HCT116 (cell line): Measurements from ENCODE around the gene CHRNA4. TPM values are rescaled to one million over a fixed set of nuclear protein-coding genes. Genes with fewer than 3 reads are reported as not detected.

Source experiments
- ATAC-seq: fragments of 200-7000 bp; cut with Tn5 transposase; 2 replicates; pipeline ENCODE4 v1.9.1; 2020; ENCODE audit warnings: mild to moderate bottlenecking, moderate library complexity
- BruUV-seq: library from RNA; stranded (reverse); fragments of 400-500 nt; replicated peaks from 2 replicates; lab custom pipeline; 2021; lab: Mats Ljungman, UMichigan
- CTCF ChIA-PET: fragments of 300-600 bp; sonication (Branson Sonifier 250); formaldehyde crosslinking; loops from one replicate; lab custom pipeline; 2021; ENCODE audit warnings: antibody characterized with exemption; lab: Charles Lee
- POLR2A ChIA-PET: fragments of 300-600, 350-600 bp; sonication (Branson Sonifier 250); formaldehyde crosslinking; loops from one replicate; lab custom pipeline; 2021; ENCODE audit warnings: antibody characterized with exemption; lab: Charles Lee
- RAD21 ChIA-PET, 2 experiments: fragments of 300-600 bp; sonication (Branson Sonifier 250); formaldehyde crosslinking; loops; one replicate each; lab custom pipeline; 2023; ENCODE audit warnings: low total read pairs in 2 of 2; ENCODE audit not compliant: uncharacterized antibody in 2 of 2, unreplicated experiment in 2 of 2, low non-redundant PET in 1 of 2; lab: Charles Lee
- DNase-seq: peaks from one replicate; pipeline ENCODE4 v3.0.0-alpha.2; 2010; ENCODE audit warnings: low read depth, low spot score
- H2AFZ ChIP-seq: fragments of 200-600 bp; shearing (Covaris generic), sonication (generic); 2 replicates; pipeline ENCODE4 v1.6.1; 2017; ENCODE audit warnings: low read depth, mixed run types, mixed read lengths, antibody characterized with exemption, low read length; ENCODE audit not compliant: poor library complexity, severe bottlenecking
- H3K27ac ChIP-seq: 2 replicates; pipeline ENCODE4 v1.5.1; 2012; ENCODE audit warnings: low read depth, low read length
- H3K27me3 ChIP-seq: fragments of 200-600 bp; sonication (generic); 2 replicates; pipeline ENCODE4 v1.6.1; 2016; ENCODE audit warnings: mixed run types, low read length, mixed read lengths; ENCODE audit not compliant: insufficient read depth
- H3K36me3 ChIP-seq, 2 experiments: fragments of 200-500 bp in 1 of 2; fragments of 200-600 bp in 1 of 2; sonication (Bioruptor generic) in 1 of 2; sonication (generic) in 1 of 2; 2 replicates each; pipeline versions ENCODE4 v1.5.1 to v1.6.1; 2014 to 2016; ENCODE audit warnings: low read length in 2 of 2, inconsistent platforms in 1 of 2, mixed read lengths in 1 of 2, mixed run types in 1 of 2; ENCODE audit not compliant: insufficient read depth in 2 of 2, control insufficient read depth in 1 of 2
- H3K4me1 ChIP-seq, 2 experiments: fragments of 200-600 bp in 1 of 2; sonication (generic) in 1 of 2; 2 replicates each; pipeline versions ENCODE4 v1.5.1 to v1.6.1; 2012 to 2017; ENCODE audit warnings: low read length in 2 of 2, inconsistent platforms in 1 of 2, mild to moderate bottlenecking in 1 of 2, mixed read lengths in 1 of 2, mixed run types in 1 of 2, moderate library complexity in 1 of 2; ENCODE audit not compliant: insufficient read depth in 2 of 2, control insufficient read depth in 1 of 2
- H3K4me2 ChIP-seq: fragments of 200-600 bp; sonication (generic); 2 replicates; pipeline ENCODE4 v1.6.1; 2017; ENCODE audit warnings: mixed run types, low read length, mixed read lengths
- H3K4me3 ChIP-seq, 2 experiments: fragments of 200-600 bp in 1 of 2; sonication (generic) in 1 of 2; replicated peaks in 1 of 2; 2 replicates each; pipeline ENCODE4 v1.5.1; 2011 to 2016; ENCODE audit warnings: low read length in 2 of 2, control low read depth in 1 of 2, low read depth in 1 of 2, mild to moderate bottlenecking in 1 of 2, mixed read lengths in 1 of 2, mixed run types in 1 of 2
- H3K79me2 ChIP-seq: fragments of 200-600 bp; sonication (generic); 2 replicates; pipeline ENCODE4 v1.6.1; 2017; ENCODE audit warnings: mild to moderate bottlenecking, mixed run types, low read length, moderate library complexity, mixed read lengths; ENCODE audit not compliant: insufficient read depth
- H3K9ac ChIP-seq: fragments of 200-600 bp; sonication (generic); 2 replicates; pipeline ENCODE4 v1.6.1; 2016; ENCODE audit warnings: low read length, mixed read lengths
- H3K9me2 ChIP-seq: fragments of 200-600 bp; sonication (generic), shearing (Covaris generic); 2 replicates; pipeline ENCODE4 v1.6.1; 2017; ENCODE audit warnings: mixed run types, mild to moderate bottlenecking, moderate library complexity; ENCODE audit not compliant: insufficient read depth
- H3K9me3 ChIP-seq, 2 experiments: fragments of 200-500 bp in 1 of 2; fragments of 200-600 bp in 1 of 2; sonication (Bioruptor generic) in 1 of 2; sonication (generic) in 1 of 2; 2 replicates each; pipeline ENCODE4 v1.6.1; 2014 to 2017; ENCODE audit warnings: low read length in 2 of 2, mixed read lengths in 2 of 2, inconsistent platforms in 1 of 2, low read depth in 1 of 2, mild to moderate bottlenecking in 1 of 2, mixed run types in 1 of 2, moderate library complexity in 1 of 2; ENCODE audit not compliant: control insufficient read depth in 1 of 2, insufficient read depth in 1 of 2
- H4K20me1 ChIP-seq: fragments of 200-600 bp; sonication (generic), shearing (Covaris generic); 2 replicates; pipeline ENCODE4 v1.6.1; 2017; ENCODE audit warnings: mixed run types, mild to moderate bottlenecking, moderate library complexity; ENCODE audit not compliant: insufficient read depth
- CEBPB ChIP-seq: IDR thresholded peaks from 2 replicates; pipeline ENCODE4 v1.6.1; 2012; ENCODE audit warnings: low read depth
- EGR1 ChIP-seq: IDR thresholded peaks from 2 replicates; pipeline ENCODE4 v1.6.1; 2012; ENCODE audit warnings: low read depth
- ELF1 ChIP-seq: IDR thresholded peaks from 2 replicates; pipeline ENCODE4 v1.6.1; 2012; ENCODE audit warnings: low read depth, borderline replicate concordance
- EZH2 ChIP-seq: fragments of 200-600 bp; sonication (generic); IDR thresholded peaks from 2 replicates; pipeline ENCODE4 v1.6.1; 2017; ENCODE audit warnings: antibody characterized with exemption, mixed run types
- FOSL1 ChIP-seq: IDR thresholded peaks from 2 replicates; pipeline ENCODE4 v1.6.1; 2012; ENCODE audit warnings: low read depth
- JUND ChIP-seq: IDR thresholded peaks from 2 replicates; pipeline ENCODE4 v1.6.1; 2012
- POLR2AphosphoS5 ChIP-seq: IDR thresholded peaks from 2 replicates; pipeline ENCODE4 v1.6.1; 2011; ENCODE audit warnings: mild to moderate bottlenecking, low read depth, low read length, moderate library complexity
- SIN3A ChIP-seq: IDR thresholded peaks from 2 replicates; pipeline ENCODE4 v1.6.1; 2012; ENCODE audit warnings: low read depth
- SP1 ChIP-seq: IDR thresholded peaks from 2 replicates; pipeline ENCODE4 v1.6.1; 2012; ENCODE audit warnings: low read depth
- YY1 ChIP-seq: IDR thresholded peaks from 2 replicates; pipeline ENCODE4 v1.6.1; 2011; ENCODE audit warnings: low read length, low read depth, moderate library complexity, mild to moderate bottlenecking; ENCODE audit not compliant: insufficient replicate concordance; ENCODE audit errors: extremely low read depth
- ZFX ChIP-seq: fragments of 450-650 bp; IDR thresholded peaks from 2 replicates; pipeline ENCODE4 v1.6.1; 2017
- ZNF274 ChIP-seq: fragments of 200-500 bp; sonication (Bioruptor generic); IDR thresholded peaks from 2 replicates; pipeline ENCODE4 v1.6.1; 2014; ENCODE audit warnings: mild to moderate bottlenecking, low read depth, low read length, inconsistent platforms
- intact Hi-C: fragments of 100-400 bp; cut with micrococcal nuclease; formaldehyde crosslinking; loops from 2 replicates; pipeline ENCODE4 v1.10.0; 2022
- total RNA-seq: library from RNA; stranded (reverse); gene quantifications from one replicate; pipeline ENCODE4 v1.2.1, GENCODE V29; 2021; ENCODE audit not compliant: unreplicated experiment
- TF ChIP-seq, protein P1 (sequence below), 3 experiments: fragments of 200-600 bp in 1 of 3; sonication (generic) in 1 of 3; IDR thresholded peaks in 2 of 3; conservative IDR thresholded peaks in 1 of 3; 2 replicates each; pipeline ENCODE4 v1.5.1; 2012 to 2017; ENCODE audit warnings: low read depth in 2 of 3, low read length in 2 of 3, antibody characterized with exemption in 1 of 3, borderline replicate concordance in 1 of 3, control low read depth in 1 of 3, mild to moderate bottlenecking in 1 of 3, mixed read lengths in 1 of 3, mixed run types in 1 of 3, moderate library complexity in 1 of 3; ENCODE audit not compliant: insufficient read depth in 1 of 3
- TF ChIP-seq, protein P2 (sequence below): IDR thresholded peaks from 2 replicates; pipeline ENCODE4 v1.6.1; 2011; ENCODE audit warnings: mild to moderate bottlenecking, low read length, moderate library complexity; ENCODE audit not compliant: insufficient replicate concordance; ENCODE audit errors: extremely low read depth
- TF ChIP-seq, protein P3 (sequence below): IDR thresholded peaks from 2 replicates; pipeline ENCODE4 v1.6.1; 2012
- TF ChIP-seq, protein P4 (sequence below): IDR thresholded peaks from 2 replicates; pipeline ENCODE4 v1.6.1; 2012

The CHRNA4 gene
- total RNA-seq, 1 experiment from 2014 or later: not detected

DNA sequence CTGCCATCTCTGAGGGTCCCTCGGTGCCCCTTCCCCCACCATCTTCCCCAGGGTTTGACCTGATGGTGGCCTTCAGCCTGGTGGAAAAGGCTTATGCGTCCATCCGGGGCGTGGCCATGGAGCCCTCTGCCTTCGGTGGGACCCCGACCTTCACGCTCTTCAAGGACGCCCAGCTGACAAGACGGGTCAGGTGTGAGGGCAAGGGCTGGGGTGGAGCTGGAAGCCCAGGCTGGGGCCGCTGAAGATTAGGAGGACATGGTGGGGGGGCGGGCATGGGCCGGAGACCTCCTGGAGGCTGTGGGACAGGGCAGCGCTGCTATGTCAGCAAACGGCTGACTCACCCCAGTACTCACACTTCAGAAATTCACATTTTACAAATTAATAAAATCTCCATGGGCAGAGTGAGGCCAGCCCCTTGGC is 44.6 kb downstream of the CHRNA4 start:
- DNase-seq (no peak), ATAC-seq (no peak)
- BruUV-seq: no TSS peak
- POLR2A ChIA-PET: no interaction called here
- Histone ChIP-seq H3K4me1 (no peaks in the 10 kb centered on the region), H3K79me2 (no peaks in the 10 kb centered on the region), H3K4me2 (no peak overlapping the region), H3K9me3 (no peaks in the 10 kb centered on the region), H3K27me3 (no peaks in the 10 kb centered on the region), H3K27ac (no peak overlapping the region), H3K9me2 (no peaks in the 10 kb centered on the region), H2AFZ (no peak overlapping the region), H4K20me1 (no peaks in the 10 kb centered on the region), H3K36me3 (no peaks in the 10 kb centered on the region), H3K4me3 (no peak overlapping the region), H3K9ac (no peak overlapping the region)
- intact Hi-C loops: no loop called here
- TF ChIP-seq FOSL1 (no peak), EGR1 (no peak), SIN3A (no peak), CEBPB (no peak)
- CTCF ChIA-PET: interaction anchor here (0.7 kb wide), 1 partner anchor 17 kb away, joined by 3 read pairs; no protein-coding TSS in a partner anchor
- RAD21 ChIA-PET: no interaction called here

DNA sequence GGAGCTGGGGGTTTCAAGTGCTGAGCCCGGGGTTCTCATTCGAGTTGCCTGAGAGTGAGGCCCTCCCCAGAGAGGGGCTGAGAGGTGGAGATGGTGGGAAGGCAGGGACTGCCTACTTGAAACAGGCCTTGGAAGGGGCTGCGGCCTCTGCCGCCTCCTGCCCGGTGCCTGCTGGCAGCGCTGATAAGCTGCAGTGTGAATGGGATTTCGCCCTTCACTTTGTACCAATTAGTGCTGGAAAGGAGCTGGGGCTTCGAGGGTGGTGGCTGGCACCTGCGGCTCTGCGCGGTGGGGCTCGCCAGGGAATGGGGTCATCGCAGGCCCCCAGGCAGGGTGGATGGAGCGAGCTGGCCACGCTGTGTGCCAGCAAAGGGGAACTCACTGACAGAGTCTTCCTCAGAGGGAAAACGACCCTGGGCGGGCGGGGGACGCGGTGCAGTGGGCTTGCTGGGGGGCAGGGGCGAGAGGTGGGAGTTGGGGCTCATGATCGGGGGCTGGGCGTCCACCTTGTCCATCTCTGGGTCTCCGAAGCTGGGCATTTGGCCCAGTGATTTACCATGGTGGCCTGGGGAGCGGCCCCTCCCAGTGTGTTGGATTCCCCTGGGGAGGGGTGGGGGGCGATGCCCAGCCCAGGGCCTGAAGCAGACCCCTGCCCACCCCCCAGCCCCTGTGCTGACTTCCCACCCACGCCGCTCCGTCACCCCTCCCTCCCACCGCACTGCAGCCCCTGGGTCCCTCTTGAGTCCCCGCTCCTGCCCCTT is 45.2 kb downstream of the CHRNA4 start:
- H3K4me3 ChIP-seq: no peak overlapping the region
- ATAC-seq: no peak
- no peaks in the 10 kb centered on the region for H3K9me3 ChIP-seq
- H3K9me2 ChIP-seq: no peaks in the 10 kb centered on the region
- H3K27me3 ChIP-seq: no peaks in the 10 kb centered on the region
- ChIA-PET CTCF (no interaction called here), RAD21 (no interaction called here), POLR2A (no interaction called here)
- no peak for DNase-seq
- H3K9ac ChIP-seq: no peak overlapping the region
- intact Hi-C loops: no loop called here
- TF ChIP-seq, protein P1, sequence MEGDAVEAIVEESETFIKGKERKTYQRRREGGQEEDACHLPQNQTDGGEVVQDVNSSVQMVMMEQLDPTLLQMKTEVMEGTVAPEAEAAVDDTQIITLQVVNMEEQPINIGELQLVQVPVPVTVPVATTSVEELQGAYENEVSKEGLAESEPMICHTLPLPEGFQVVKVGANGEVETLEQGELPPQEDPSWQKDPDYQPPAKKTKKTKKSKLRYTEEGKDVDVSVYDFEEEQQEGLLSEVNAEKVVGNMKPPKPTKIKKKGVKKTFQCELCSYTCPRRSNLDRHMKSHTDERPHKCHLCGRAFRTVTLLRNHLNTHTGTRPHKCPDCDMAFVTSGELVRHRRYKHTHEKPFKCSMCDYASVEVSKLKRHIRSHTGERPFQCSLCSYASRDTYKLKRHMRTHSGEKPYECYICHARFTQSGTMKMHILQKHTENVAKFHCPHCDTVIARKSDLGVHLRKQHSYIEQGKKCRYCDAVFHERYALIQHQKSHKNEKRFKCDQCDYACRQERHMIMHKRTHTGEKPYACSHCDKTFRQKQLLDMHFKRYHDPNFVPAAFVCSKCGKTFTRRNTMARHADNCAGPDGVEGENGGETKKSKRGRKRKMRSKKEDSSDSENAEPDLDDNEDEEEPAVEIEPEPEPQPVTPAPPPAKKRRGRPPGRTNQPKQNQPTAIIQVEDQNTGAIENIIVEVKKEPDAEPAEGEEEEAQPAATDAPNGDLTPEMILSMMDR (IDR thresholded peaks at IDR 0.05 in 2 of 3, conservative IDR thresholded peaks at IDR 0.05 in 1 of 3; ENCODE audit: borderline replicate concordance in 1 of 3, insufficient read depth in 1 of 3, low read depth in 2 of 3, low read length in 2 of 3): no peak
- no peak for TF ChIP-seq FOSL1
- TF ChIP-seq EZH2: no peak
- TF ChIP-seq ZNF274: no peak
- no peak for TF ChIP-seq CEBPB
- no peak for TF ChIP-seq POLR2AphosphoS5
- no peak for TF ChIP-seq ZFX
- TF ChIP-seq, protein P2, sequence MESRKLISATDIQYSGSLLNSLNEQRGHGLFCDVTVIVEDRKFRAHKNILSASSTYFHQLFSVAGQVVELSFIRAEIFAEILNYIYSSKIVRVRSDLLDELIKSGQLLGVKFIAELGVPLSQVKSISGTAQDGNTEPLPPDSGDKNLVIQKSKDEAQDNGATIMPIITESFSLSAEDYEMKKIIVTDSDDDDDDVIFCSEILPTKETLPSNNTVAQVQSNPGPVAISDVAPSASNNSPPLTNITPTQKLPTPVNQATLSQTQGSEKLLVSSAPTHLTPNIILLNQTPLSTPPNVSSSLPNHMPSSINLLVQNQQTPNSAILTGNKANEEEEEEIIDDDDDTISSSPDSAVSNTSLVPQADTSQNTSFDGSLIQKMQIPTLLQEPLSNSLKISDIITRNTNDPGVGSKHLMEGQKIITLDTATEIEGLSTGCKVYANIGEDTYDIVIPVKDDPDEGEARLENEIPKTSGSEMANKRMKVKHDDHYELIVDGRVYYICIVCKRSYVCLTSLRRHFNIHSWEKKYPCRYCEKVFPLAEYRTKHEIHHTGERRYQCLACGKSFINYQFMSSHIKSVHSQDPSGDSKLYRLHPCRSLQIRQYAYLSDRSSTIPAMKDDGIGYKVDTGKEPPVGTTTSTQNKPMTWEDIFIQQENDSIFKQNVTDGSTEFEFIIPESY: no peak
- TF ChIP-seq YY1: no peak
- no peak for TF ChIP-seq ELF1
- TF ChIP-seq JUND: no peak
- TF ChIP-seq, protein P3, sequence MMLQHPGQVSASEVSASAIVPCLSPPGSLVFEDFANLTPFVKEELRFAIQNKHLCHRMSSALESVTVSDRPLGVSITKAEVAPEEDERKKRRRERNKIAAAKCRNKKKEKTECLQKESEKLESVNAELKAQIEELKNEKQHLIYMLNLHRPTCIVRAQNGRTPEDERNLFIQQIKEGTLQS: no peak
- TF ChIP-seq SP1: no peak
- TF ChIP-seq, protein P4, sequence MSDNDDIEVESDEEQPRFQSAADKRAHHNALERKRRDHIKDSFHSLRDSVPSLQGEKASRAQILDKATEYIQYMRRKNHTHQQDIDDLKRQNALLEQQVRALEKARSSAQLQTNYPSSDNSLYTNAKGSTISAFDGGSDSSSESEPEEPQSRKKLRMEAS: no peak
- BruUV-seq: no TSS peak
- H2AFZ ChIP-seq: no peak overlapping the region
- H3K4me1 ChIP-seq: no peaks in the 10 kb centered on the region
- H4K20me1 ChIP-seq: no peaks in the 10 kb centered on the region
- no peaks in the 10 kb centered on the region for H3K36me3 ChIP-seq
- no peak overlapping the region for H3K27ac ChIP-seq
- no peaks in the 10 kb centered on the region for H3K79me2 ChIP-seq
- H3K4me2 ChIP-seq: no peak overlapping the region
